Measurements from ENCODE around the gene INPP5A.

INPP5A gene

DNA sequence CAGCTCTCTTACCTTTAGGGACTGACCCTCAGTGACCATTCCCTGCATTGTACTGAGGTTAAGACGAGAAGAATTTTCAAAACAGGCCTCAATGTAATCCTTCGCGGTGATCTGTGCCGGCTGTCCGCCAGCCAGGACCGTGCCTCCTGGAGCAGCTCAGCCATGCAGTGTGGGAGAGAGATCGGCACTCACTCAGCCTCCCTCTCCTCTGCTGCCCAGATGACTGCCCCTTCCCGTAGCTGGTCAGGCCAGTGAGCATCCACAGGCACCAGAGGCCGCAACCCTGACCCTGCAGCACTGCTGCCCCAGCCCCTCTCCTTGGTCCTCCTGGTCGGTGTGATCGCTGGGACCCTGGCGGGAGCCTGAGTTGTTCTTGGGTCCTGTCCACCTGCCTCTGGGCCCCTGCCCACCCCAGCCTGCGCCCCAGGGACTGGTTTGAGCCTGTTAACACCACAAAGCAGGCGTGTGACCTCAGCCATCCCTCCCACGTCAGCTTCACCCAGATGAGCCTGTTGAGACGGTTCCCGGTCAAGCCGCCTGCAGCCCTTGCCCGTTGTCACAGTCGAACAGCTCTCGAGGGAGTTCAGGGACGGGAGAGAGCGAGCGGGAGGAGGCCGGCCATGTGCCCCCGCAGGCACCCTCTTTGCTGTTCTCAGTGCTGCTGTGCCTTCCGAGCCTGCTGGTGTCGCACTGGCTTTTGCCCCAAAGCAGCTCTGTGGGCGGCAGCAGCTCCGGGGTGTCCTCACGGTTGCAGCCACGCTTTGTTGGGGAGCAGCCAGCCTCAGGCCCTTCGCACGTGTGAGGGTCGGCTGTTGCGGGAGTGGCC lies 211.2 kb downstream of the INPP5A start:
- no peak overlapping the region for H3K4me3 Mint-ChIP-seq
- no peaks in the 10 kb centered on the region for H3K27me3 Mint-ChIP-seq
- DNase-seq (ENCODE audit: low spot score in 2 of 2) (no peak), ATAC-seq (ENCODE audit: low read depth) (no peak)
- H3K4me1 Mint-ChIP-seq, result no peaks in the 10 kb centered on the region
- no peak overlapping the region for H3K27ac Mint-ChIP-seq
- H3K9me3 Mint-ChIP-seq, result no peaks in the 10 kb centered on the region
- peaks cover 12% of the 10 kb centered on the region for H3K36me3 Mint-ChIP-seq

- no peaks in the 10 kb centered on the region for H3K4me1 Mint-ChIP-seq
- no peaks in the 10 kb centered on the region for H3K27me3 Mint-ChIP-seq
- no peaks in the 10 kb centered on the region for H3K9me3 Mint-ChIP-seq
- no peak overlapping the region for H3K27ac Mint-ChIP-seq
- no peak overlapping the region for H3K4me3 Mint-ChIP-seq
- DNase-seq (ENCODE audit: low spot score in 2 of 2) (no peak), ATAC-seq (ENCODE audit: low read depth) (no peak)
- peaks cover 16% of the 10 kb centered on the region for H3K36me3 Mint-ChIP-seq
Observed at GRCh38 chr10:132749371-132749795, 211.8 kb downstream of the INPP5A start.

- H3K27me3 Mint-ChIP-seq, result no peaks in the 10 kb centered on the region
- H3K27ac Mint-ChIP-seq, result no peak overlapping the region
- peaks cover 4% of the 10 kb centered on the region for H3K4me1 Mint-ChIP-seq
- DNase-seq (ENCODE audit: low spot score in 2 of 2) (no peak), ATAC-seq (ENCODE audit: low read depth) (no peak)
- peaks cover 26% of the 10 kb centered on the region for H3K36me3 Mint-ChIP-seq
- H3K4me3 Mint-ChIP-seq, result no peak overlapping the region
- peaks cover 5% of the 10 kb centered on the region for H3K9me3 Mint-ChIP-seq
Observed at GRCh38 chr10:132750936-132751335, 213.3 kb downstream of the INPP5A start.

DNA sequence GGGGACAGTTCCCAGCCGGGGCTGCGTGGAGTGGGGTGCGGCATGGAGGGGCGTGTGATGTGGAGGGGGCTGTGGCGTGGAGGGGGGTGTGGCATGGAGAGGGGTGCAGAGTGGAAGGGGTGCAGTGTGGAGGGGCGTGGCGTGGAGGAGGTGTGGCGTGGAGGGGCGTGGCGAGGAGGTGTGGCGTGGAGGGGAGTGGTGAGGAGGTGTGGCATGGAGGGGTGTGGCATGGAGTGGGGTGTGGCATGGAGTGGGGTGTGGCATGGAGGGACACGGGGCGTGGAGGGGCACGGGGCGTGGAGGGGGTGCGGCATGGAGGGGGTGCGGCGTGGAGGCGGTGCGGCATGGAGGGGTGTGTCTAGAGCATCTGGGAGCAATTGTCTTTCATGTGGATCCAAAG lies 214.8 kb downstream of the INPP5A start:
- H3K4me1 Mint-ChIP-seq, result peaks cover 4% of the 10 kb centered on the region
- DNase-seq (ENCODE audit: low spot score in 2 of 2) (no peak), ATAC-seq (ENCODE audit: low read depth) (no peak)
- peaks cover 35% of the 10 kb centered on the region for H3K36me3 Mint-ChIP-seq
- H3K27me3 Mint-ChIP-seq, result no peaks in the 10 kb centered on the region
- no peak overlapping the region for H3K27ac Mint-ChIP-seq
- H3K9me3 Mint-ChIP-seq, result peaks cover 5% of the 10 kb centered on the region
- H3K4me3 Mint-ChIP-seq, result no peak overlapping the region

DNA sequence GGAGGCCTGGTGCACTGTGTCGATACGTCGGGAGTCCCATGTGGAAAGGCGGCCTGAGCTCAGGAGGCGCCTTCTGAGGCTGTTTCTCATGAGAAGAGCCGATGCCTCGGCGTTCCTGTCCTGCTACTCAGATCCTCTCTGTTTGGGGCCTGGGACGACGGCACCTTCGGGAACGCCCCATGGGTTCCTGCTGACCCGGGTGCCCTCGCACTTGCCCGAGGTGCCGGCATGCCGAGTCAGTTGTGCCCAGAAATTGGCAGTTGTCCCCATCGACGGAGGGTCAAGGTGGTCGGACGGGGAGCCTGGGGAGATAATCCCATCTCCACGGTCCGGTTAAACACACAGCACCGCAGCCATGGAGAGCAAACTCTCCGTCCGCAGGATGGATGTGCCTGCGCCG lies 215.4 kb downstream of the INPP5A start:
- ATAC-seq (ENCODE audit: low read depth), result no peak
- H3K4me1 Mint-ChIP-seq, result peaks cover 4% of the 10 kb centered on the region
- H3K27ac Mint-ChIP-seq, result no peak overlapping the region
- H3K4me3 Mint-ChIP-seq, result no peak overlapping the region
- peaks cover 5% of the 10 kb centered on the region for H3K9me3 Mint-ChIP-seq
- DNase-seq (ENCODE audit: low spot score in 2 of 2), result no peak
- peaks cover 36% of the 10 kb centered on the region for H3K36me3 Mint-ChIP-seq
- no peaks in the 10 kb centered on the region for H3K27me3 Mint-ChIP-seq

DNA sequence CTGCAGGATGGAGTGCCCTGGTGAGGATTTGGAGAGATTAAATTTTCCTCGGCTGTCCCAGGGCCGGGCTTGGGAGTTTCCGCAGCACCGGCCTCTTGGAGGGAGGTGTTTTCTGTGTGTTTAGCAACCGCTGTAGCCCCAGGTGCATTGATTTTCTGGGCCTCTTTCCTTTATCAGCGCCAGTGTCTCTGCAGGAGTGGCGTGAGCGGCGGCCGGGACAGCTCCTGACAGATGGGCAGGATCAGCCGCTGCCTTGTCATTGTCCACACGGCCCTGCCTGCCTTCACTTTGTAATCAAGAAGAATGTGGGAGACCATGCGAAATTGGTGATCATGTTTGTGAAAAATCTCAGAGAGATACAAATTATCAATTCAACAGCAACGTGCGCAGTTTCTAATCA lies 216.0 kb downstream of the INPP5A start:
- Mint-ChIP-seq H3K36me3 (peaks cover 33% of the 10 kb centered on the region), H3K27ac (no peak overlapping the region), H3K9me3 (peaks cover 5% of the 10 kb centered on the region)

DNA sequence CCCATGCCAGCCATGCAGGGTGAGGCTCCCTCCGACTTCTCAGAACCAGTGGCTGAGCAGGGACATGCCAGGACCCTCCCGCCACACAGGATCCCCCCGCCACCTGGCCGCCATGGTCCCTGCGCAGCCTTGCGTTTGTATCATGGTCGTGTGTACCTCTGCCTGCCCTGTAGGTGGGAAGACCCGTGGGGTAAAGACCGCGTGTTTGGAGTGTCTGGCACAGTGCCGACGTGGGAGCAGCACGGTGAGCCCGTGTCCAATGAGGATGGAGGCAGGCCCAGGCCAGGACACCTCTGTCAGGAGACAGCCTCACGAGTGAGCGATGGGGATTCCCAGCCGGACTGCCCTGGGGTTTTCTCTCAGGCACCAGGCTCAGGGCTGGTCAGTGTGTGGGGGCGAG lies 216.5 kb downstream of the INPP5A start:
- peaks cover 33% of the 10 kb centered on the region for H3K36me3 Mint-ChIP-seq
- H3K27me3 Mint-ChIP-seq, result no peaks in the 10 kb centered on the region
- DNase-seq (ENCODE audit: low spot score in 2 of 2), result no peak
- H3K4me1 Mint-ChIP-seq, result peaks cover 4% of the 10 kb centered on the region
- peaks cover 5% of the 10 kb centered on the region for H3K9me3 Mint-ChIP-seq
- H3K4me3 Mint-ChIP-seq, result no peak overlapping the region
- H3K27ac Mint-ChIP-seq, result no peak overlapping the region
- no peak for ATAC-seq (ENCODE audit: low read depth)

More for the DNA sequence above, 216.0 kb downstream of the INPP5A start:
- Mint-ChIP-seq H3K4me1 (peaks cover 4% of the 10 kb centered on the region), H3K27me3 (no peaks in the 10 kb centered on the region), H3K4me3 (no peak overlapping the region)
- ATAC-seq (ENCODE audit: low read depth), result no peak
- no peak for DNase-seq (ENCODE audit: low spot score in 2 of 2)

GRCh38 chr10:132755166-132755711 lies 217.7 kb downstream of the INPP5A start:
- no peak for ATAC-seq (ENCODE audit: low read depth)
- no peak overlapping the region for H3K4me3 Mint-ChIP-seq
- H3K4me1 Mint-ChIP-seq, result peaks cover 4% of the 10 kb centered on the region
- DNase-seq (ENCODE audit: low spot score in 2 of 2), result no peak
- no peak overlapping the region for H3K27ac Mint-ChIP-seq
- peaks cover 37% of the 10 kb centered on the region for H3K36me3 Mint-ChIP-seq
- H3K9me3 Mint-ChIP-seq, result peaks cover 5% of the 10 kb centered on the region
- H3K27me3 Mint-ChIP-seq, result no peaks in the 10 kb centered on the region

- H3K36me3 Mint-ChIP-seq, result peaks cover 42% of the 10 kb centered on the region
- H3K4me3 Mint-ChIP-seq, result no peak overlapping the region
- H3K27me3 Mint-ChIP-seq, result no peaks in the 10 kb centered on the region
- ATAC-seq (ENCODE audit: low read depth) (no peak), DNase-seq (ENCODE audit: low spot score in 2 of 2) (no peak)
- H3K4me1 Mint-ChIP-seq, result peaks cover 4% of the 10 kb centered on the region
- peaks cover 5% of the 10 kb centered on the region for H3K9me3 Mint-ChIP-seq
- no peak overlapping the region for H3K27ac Mint-ChIP-seq
Observed at GRCh38 chr10:132756591-132756990, 219.0 kb downstream of the INPP5A start.

DNA sequence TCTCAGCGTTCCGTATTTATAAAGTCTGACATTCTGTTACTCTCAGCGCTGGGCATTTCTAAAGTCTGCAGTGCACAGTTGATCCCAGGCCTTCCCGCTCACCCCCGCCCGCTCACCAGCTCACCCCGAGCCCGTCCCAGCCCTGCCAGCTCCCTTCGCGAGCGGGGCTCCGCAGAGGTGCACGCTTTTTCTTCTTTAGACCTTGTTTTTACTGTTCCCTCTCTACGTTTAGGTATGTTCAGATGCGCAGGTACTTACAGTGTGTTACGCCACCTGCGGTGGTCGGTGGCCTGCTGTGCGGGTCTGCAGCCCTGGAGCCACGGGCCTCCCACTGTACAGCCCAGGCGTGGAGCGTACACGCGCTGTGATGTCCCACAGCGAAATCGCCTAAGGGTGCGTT lies 219.6 kb downstream of the INPP5A start:
- Mint-ChIP-seq H3K4me1 (peaks cover 5% of the 10 kb centered on the region), H3K27me3 (no peaks in the 10 kb centered on the region), H3K4me3 (no peak overlapping the region), H3K36me3 (peaks cover 40% of the 10 kb centered on the region), H3K27ac (no peak overlapping the region), H3K9me3 (peaks cover 5% of the 10 kb centered on the region)
- ATAC-seq (ENCODE audit: low read depth) (no peak), DNase-seq (ENCODE audit: low spot score in 2 of 2) (no peak)

- Mint-ChIP-seq H3K27ac (no peak overlapping the region), H3K4me3 (no peak overlapping the region), H3K9me3 (peaks cover 5% of the 10 kb centered on the region), H3K4me1 (peaks cover 6% of the 10 kb centered on the region), H3K36me3 (peaks cover 34% of the 10 kb centered on the region), H3K27me3 (no peaks in the 10 kb centered on the region)
- ATAC-seq (ENCODE audit: low read depth), result no peak
- no peak for DNase-seq (ENCODE audit: low spot score in 2 of 2)
Observed at GRCh38 chr10:132758865-132759264, 221.3 kb downstream of the INPP5A start.

- Mint-ChIP-seq H3K27ac (no peak overlapping the region), H3K4me1 (peaks cover 8% of the 10 kb centered on the region), H3K27me3 (no peaks in the 10 kb centered on the region), H3K36me3 (peaks cover 24% of the 10 kb centered on the region), H3K4me3 (no peak overlapping the region), H3K9me3 (no peaks in the 10 kb centered on the region)
- no peak for ATAC-seq (ENCODE audit: low read depth)
- DNase-seq (ENCODE audit: low spot score in 2 of 2), result no peak
Observed at GRCh38 chr10:132761395-132762060, 223.9 kb downstream of the INPP5A start.

DNA sequence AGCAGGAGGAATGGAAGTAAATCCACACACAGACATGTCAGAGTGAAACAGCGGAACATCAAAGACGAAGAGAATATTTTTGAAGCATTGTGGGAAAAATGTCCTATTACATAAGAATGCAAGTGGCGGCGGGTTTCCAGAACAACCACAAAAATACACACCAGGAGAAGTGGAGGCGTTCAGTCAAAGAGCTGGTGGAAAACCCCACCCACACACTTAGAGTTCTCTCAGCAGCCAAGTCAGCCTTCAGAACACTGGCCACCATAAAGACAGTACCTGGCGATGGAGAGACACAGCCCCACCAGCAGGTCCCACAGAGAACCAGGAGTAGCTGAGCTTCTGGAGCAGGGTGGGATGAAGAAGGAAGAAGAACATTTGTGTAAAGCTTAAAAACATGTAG lies 224.7 kb downstream of the INPP5A start:
- Mint-ChIP-seq H3K36me3 (peaks cover 23% of the 10 kb centered on the region), H3K4me3 (no peak overlapping the region), H3K27ac (no peak overlapping the region), H3K9me3 (no peaks in the 10 kb centered on the region), H3K27me3 (no peaks in the 10 kb centered on the region), H3K4me1 (peaks cover 9% of the 10 kb centered on the region)
- DNase-seq (ENCODE audit: low spot score in 2 of 2), result no peak
- no peak for ATAC-seq (ENCODE audit: low read depth)

- no peak for DNase-seq (ENCODE audit: low spot score in 2 of 2)
- Mint-ChIP-seq H3K27me3 (no peaks in the 10 kb centered on the region), H3K27ac (no peak overlapping the region), H3K36me3 (peaks cover 26% of the 10 kb centered on the region), H3K9me3 (no peaks in the 10 kb centered on the region), H3K4me3 (no peak overlapping the region), H3K4me1 (peaks cover 9% of the 10 kb centered on the region)
- no peak for ATAC-seq (ENCODE audit: low read depth)
Observed at GRCh38 chr10:132763545-132763944, 226.0 kb downstream of the INPP5A start.
